Colonic mucosa (tissue), 4 donors: ENCODE measurements around the gene RNF187. TPM values are rescaled to one million over a fixed set of nuclear protein-coding genes. Genes with fewer than 3 reads are reported as not detected.

ENCODE experiments used
- DNase-seq: peaks from one replicate; pipeline ENCODE4 v3.0.0-alpha.2; 2020
- H3K27ac ChIP-seq: fragments of 200-600 bp; one replicate; pipeline ENCODE4 v1.8.0; 2021
- H3K27me3 ChIP-seq: fragments of 200-600 bp; one replicate; pipeline ENCODE4 v1.8.0; 2021
- H3K36me3 ChIP-seq: fragments of 200-600 bp; one replicate; pipeline ENCODE4 v1.8.0; 2021
- H3K4me1 ChIP-seq: fragments of 200-600 bp; one replicate; pipeline ENCODE4 v1.8.0; 2021; ENCODE audit warnings: mild to moderate bottlenecking
- H3K4me3 ChIP-seq: fragments of 200-600 bp; one replicate; pipeline ENCODE4 v1.8.0; 2021
- H3K9ac ChIP-seq, 2 donors: one replicate each; pipeline ENCODE4 v1.7.0; 2013; ENCODE audit warnings: control low read depth in 2 of 2, low read depth in 2 of 2, low read length in 2 of 2
- H3K9me3 ChIP-seq: fragments of 200-600 bp; one replicate; pipeline ENCODE4 v1.8.0; 2021
- CTCF ChIP-seq: fragments of 200-600 bp; IDR thresholded peaks from one replicate; pipeline ENCODE4 v1.8.0; 2022; ENCODE audit warnings: antibody characterized with exemption, mild to moderate bottlenecking
- intact Hi-C: fragments of 100-400 bp; cut with DNase I; formaldehyde crosslinking; loops from one replicate; pipeline ENCODE4 v1.14.1; 2022
- total RNA-seq, 2 donors: library from RNA; stranded (reverse); fragmentation: NEBNext Ultra II Directional in 1 of 2; extraction: Animal tissue kit (Norgen Biotek cat#: 25700) in 1 of 2; gene quantifications; one replicate each; pipeline ENCODE4 v1.2.1, GENCODE V29; 2021
- donor health status: healthy.
- donor health status: DM: no; HTN: no; CAD: no.
- donor health status: DM: no; HTN: no; CAD: no.

The RNF187 gene
- total RNA-seq, 2 donors from 2014 or later, result 84.5 to 97.5 TPM

- peak overlapping the region; percentile 19 for H3K4me3 ChIP-seq
- no peak for TF ChIP-seq CTCF
- H3K27me3 ChIP-seq, result peaks cover 21% of the 10 kb centered on the region
- no peak overlapping the region for H3K27ac ChIP-seq
- no peaks in the 10 kb centered on the region for H3K36me3 ChIP-seq
- no peaks in the 10 kb centered on the region for H3K9me3 ChIP-seq
- H3K9ac ChIP-seq, result no peak overlapping the region
- intact Hi-C loops, result no loop called here
- H3K4me1 ChIP-seq, result no peaks in the 10 kb centered on the region
- DNase-seq, result no peak
Measured at GRCh38 chr1:228445490-228445842, 41.7 kb upstream of the RNF187 start.

GRCh38 chr1:228445843-228446650 is 41.1 kb upstream of the RNF187 start:
- Histone ChIP-seq H3K4me3 (peak overlapping the region; percentile 19), H3K4me1 (no peaks in the 10 kb centered on the region), H3K27ac (no peak overlapping the region), H3K9ac (no peak overlapping the region), H3K36me3 (no peaks in the 10 kb centered on the region), H3K9me3 (no peaks in the 10 kb centered on the region), H3K27me3 (peaks cover 21% of the 10 kb centered on the region)
- no peak for TF ChIP-seq CTCF
- intact Hi-C loops, result no loop called here
- DNase-seq, result no peak

GRCh38 chr1:228446852-228447251 is 40.3 kb upstream of the RNF187 start:
- Histone ChIP-seq H3K9me3 (no peaks in the 10 kb centered on the region), H3K4me1 (no peaks in the 10 kb centered on the region), H3K9ac (no peak overlapping the region), H3K27ac (no peak overlapping the region), H3K4me3 (no peak overlapping the region), H3K36me3 (no peaks in the 10 kb centered on the region), H3K27me3 (peaks cover 21% of the 10 kb centered on the region)
- no peak for TF ChIP-seq CTCF
- intact Hi-C loops, result no loop called here
- DNase-seq, result no peak

DNA sequence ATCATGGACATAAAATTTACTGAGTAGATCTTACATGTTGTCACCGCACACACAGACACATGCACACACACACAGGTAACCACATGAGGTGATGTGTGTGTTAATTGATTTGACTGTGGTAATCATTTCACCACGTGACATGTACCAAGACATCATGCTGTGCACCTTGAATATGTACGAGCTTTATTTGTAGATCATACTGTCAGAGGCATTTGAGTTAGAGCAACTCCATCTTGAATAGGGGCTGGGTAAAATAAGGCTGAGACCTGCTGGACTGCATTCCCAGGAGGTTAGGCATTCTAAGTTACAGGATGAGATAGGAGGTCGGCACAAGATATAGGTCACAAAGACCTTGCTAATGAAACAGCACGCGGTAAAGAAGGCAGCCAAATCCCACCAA is 38.8 kb upstream of the RNF187 start:
- intact Hi-C loops, result no loop called here
- TF ChIP-seq CTCF, result no peak
- H3K27me3 ChIP-seq, result peaks cover 21% of the 10 kb centered on the region
- no peak overlapping the region for H3K9ac ChIP-seq
- no peaks in the 10 kb centered on the region for H3K36me3 ChIP-seq
- H3K27ac ChIP-seq, result no peak overlapping the region
- H3K4me3 ChIP-seq, result no peak overlapping the region
- DNase-seq, result no peak
- H3K4me1 ChIP-seq, result no peaks in the 10 kb centered on the region
- no peaks in the 10 kb centered on the region for H3K9me3 ChIP-seq

DNA sequence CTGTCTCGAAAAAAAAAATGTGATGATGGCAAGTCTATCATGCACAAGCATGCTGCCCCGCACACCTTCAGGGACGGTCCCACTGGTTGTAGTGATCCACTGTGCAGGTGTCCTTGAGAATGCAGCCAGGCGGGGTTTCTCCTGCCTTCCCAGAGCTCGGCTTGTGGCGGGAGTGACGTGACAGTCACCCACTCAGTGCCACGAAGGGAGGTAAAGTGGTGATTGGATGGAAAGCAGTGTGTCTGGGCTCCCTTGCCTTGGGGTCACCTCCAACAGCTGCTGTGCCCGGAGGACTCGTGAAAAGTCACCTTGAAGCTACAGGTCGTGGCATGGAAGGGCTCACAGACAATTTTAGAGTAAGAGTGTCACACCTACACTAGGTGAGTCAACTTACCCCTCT is 37.0 kb upstream of the RNF187 start:
- H3K36me3 ChIP-seq, result no peaks in the 10 kb centered on the region
- no peak overlapping the region for H3K27ac ChIP-seq
- H3K9me3 ChIP-seq, result no peaks in the 10 kb centered on the region
- no peaks in the 10 kb centered on the region for H3K4me1 ChIP-seq
- no peak overlapping the region for H3K4me3 ChIP-seq
- H3K9ac ChIP-seq, result no peak overlapping the region
- intact Hi-C loops, result no loop called here
- no peak for TF ChIP-seq CTCF
- no peak for DNase-seq
- H3K27me3 ChIP-seq, result peaks cover 17% of the 10 kb centered on the region
